RWPE1 (cell line): ENCODE data around the gene AR.

ENCODE experiments used
- CTCF ChIA-PET: fragments of 350-600 bp; sonication (Branson Sonifier 250); formaldehyde crosslinking; extraction: SDS; loops from one replicate; lab custom pipeline; 2021; lab: Yijun Ruan, JAX
- POLR2A ChIA-PET: fragments of 400-600 bp; formaldehyde crosslinking; extraction: SDS; loops from one replicate; lab custom pipeline; 2020; ENCODE audit warnings: antibody characterized with exemption; ENCODE audit not compliant: low non-redundant PET; lab: Yijun Ruan, JAX
- DNase-seq: peaks from one replicate; pipeline ENCODE4 v3.0.0; 2012; ENCODE audit warnings: low spot score
- H3K27ac ChIP-seq: fragments of 450-650 bp; 2 replicates; pipeline ENCODE4 v1.5.1; 2017
- CTCF ChIP-seq: fragments of 450-650 bp; conservative IDR thresholded peaks from 2 replicates; pipeline ENCODE4 v1.5.1; 2017; ENCODE audit warnings: low read depth, mild to moderate bottlenecking

Gene AR

DNA sequence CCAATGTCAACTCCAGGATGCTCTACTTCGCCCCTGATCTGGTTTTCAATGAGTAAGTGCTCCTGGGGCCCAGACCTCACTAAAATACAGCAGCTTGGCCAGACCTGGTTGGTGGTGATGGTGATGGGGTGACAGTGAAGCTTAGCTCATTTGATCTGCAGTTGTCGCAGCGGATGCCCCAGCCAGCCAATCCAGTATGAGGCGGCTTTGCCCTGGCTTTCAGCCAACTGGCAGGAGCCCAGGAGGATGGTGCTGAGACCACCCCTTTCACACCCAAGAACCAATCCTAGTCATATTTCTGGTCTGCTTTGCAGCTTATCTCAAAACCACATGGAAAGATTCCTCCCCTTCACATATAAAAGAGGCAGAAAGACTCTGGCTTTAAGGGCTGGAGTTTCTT is 173.8 kb downstream of the AR start:
- no peak overlapping the region for H3K27ac ChIP-seq
- TF ChIP-seq CTCF = no peak
- CTCF ChIA-PET = no interaction called here
- DNase-seq = no peak
- POLR2A ChIA-PET = no interaction called here

DNA sequence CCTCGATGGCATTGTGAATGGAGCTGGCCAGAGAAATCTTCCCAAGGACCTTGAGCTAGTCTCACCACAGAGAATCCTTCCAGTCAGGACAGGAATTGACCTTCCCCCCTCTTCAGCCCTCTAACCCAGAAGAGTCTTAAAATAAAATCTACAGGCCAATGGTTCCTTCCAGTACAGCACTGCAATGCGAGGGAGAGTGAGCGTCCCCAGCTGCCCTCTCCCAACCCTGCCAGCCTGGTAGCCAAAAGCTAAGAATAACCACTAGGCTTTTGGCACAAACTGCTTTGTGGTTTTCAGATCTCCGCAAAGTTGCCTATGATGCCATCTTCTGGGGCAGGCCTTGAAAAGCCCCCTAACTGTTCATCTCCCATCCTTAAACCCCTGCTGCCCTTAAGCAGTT is 175.1 kb downstream of the AR start:
- no peak overlapping the region for H3K27ac ChIP-seq
- no peak for DNase-seq
- no peak for TF ChIP-seq CTCF
- POLR2A ChIA-PET = no interaction called here
- CTCF ChIA-PET = no interaction called here

GRCh38 chrX:67720344-67720743 is 176.5 kb downstream of the AR start:
- no peak for DNase-seq
- no peak overlapping the region for H3K27ac ChIP-seq
- ChIA-PET CTCF (no interaction called here), POLR2A (no interaction called here)
- TF ChIP-seq CTCF = no peak

- DNase-seq = no peak
- CTCF ChIA-PET = no interaction called here
- no peak overlapping the region for H3K27ac ChIP-seq
- no peak for TF ChIP-seq CTCF
- POLR2A ChIA-PET = no interaction called here
Observed at GRCh38 chrX:67721321-67721720, 177.5 kb downstream of the AR start.

DNA sequence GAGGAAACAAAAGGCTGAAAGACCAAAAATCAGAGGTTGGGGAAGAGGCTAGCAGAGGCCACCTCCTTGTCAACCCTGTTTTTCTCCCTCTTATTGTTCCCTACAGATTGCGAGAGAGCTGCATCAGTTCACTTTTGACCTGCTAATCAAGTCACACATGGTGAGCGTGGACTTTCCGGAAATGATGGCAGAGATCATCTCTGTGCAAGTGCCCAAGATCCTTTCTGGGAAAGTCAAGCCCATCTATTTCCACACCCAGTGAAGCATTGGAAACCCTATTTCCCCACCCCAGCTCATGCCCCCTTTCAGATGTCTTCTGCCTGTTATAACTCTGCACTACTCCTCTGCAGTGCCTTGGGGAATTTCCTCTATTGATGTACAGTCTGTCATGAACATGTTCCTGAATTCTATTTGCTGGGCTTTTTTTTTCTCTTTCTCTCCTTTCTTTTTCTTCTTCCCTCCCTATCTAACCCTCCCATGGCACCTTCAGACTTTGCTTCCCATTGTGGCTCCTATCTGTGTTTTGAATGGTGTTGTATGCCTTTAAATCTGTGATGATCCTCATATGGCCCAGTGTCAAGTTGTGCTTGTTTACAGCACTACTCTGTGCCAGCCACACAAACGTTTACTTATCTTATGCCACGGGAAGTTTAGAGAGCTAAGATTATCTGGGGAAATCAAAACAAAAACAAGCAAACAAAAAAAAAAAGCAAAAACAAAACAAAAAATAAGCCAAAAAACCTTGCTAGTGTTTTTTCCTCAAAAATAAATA is 179.9 kb downstream of the AR start:
- ChIA-PET CTCF (no interaction called here), POLR2A (no interaction called here)
- TF ChIP-seq CTCF = no peak
- no peak overlapping the region for H3K27ac ChIP-seq
- DNase-seq = no peak

DNA sequence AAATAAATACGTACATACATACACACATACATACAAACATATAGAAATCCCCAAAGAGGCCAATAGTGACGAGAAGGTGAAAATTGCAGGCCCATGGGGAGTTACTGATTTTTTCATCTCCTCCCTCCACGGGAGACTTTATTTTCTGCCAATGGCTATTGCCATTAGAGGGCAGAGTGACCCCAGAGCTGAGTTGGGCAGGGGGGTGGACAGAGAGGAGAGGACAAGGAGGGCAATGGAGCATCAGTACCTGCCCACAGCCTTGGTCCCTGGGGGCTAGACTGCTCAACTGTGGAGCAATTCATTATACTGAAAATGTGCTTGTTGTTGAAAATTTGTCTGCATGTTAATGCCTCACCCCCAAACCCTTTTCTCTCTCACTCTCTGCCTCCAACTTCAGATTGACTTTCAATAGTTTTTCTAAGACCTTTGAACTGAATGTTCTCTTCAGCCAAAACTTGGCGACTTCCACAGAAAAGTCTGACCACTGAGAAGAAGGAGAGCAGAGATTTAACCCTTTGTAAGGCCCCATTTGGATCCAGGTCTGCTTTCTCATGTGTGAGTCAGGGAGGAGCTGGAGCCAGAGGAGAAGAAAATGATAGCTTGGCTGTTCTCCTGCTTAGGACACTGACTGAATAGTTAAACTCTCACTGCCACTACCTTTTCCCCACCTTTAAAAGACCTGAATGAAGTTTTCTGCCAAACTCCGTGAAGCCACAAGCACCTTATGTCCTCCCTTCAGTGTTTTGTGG is 180.7 kb downstream of the AR start:
- no peak overlapping the region for H3K27ac ChIP-seq
- CTCF ChIA-PET = interaction anchor here (0.5 kb wide), 1 partner anchor 115 kb away, joined by 3 read pairs; no protein-coding TSS in a partner anchor
- no peak for DNase-seq
- TF ChIP-seq CTCF = no peak
- POLR2A ChIA-PET = no interaction called here
